Activated CD8-positive, alpha-beta memory T cell treated with anti-CD3 and anti-CD28 coated beads for 36 hours (primary cell): ENCODE results near the gene THSD7B. TPM values are rescaled to one million over a fixed set of nuclear protein-coding genes. Genes with fewer than 3 reads are reported as not detected.

Experiments
- CTCF ChIA-PET: fragments of 350-600 bp; sonication (Branson Sonifier 250); formaldehyde crosslinking; loops from one replicate; lab custom pipeline; 2021; ENCODE audit warnings: antibody characterized with exemption; lab: Charles Lee
- POLR2A ChIA-PET: fragments of 350-600 bp; sonication (Branson Sonifier 250); formaldehyde crosslinking; loops from one replicate; lab custom pipeline; 2021; ENCODE audit warnings: antibody characterized with exemption; lab: Charles Lee
- total RNA-seq, 2 experiments: library from RNA; stranded (reverse); gene quantifications; one replicate each; pipeline ENCODE4 v1.2.3, GENCODE V29; 2021

Gene THSD7B
- total RNA-seq, 2 experiments from 2014 or later = not detected

DNA sequence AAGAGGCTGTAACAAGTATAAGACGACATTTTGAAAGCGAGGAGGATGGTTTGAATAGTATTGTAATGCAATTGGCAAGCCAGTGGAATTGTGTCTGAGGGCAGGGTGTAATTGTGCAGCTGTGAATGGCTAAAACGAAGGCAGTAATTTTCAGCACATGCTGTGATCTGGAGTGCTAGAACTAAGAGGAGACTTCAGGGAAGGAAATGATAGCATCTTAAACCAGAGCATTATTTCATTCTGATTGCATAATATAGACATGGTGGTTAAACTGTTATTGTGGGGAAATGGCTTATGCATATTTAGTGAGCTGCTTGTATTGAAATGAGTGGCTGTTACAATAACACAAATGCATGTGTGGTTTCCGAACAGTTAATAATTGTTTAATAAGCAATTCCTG is 36.3 kb downstream of the THSD7B start:
- CTCF ChIA-PET = no interaction called here
- POLR2A ChIA-PET = no interaction called here

GRCh38 chr2:136809998-136810397 is 44.7 kb downstream of the THSD7B start:
- CTCF ChIA-PET = interaction anchor here (0.6 kb wide), 1 partner anchor 15 kb away, joined by 3 read pairs; no protein-coding TSS in a partner anchor
- POLR2A ChIA-PET = no interaction called here

DNA sequence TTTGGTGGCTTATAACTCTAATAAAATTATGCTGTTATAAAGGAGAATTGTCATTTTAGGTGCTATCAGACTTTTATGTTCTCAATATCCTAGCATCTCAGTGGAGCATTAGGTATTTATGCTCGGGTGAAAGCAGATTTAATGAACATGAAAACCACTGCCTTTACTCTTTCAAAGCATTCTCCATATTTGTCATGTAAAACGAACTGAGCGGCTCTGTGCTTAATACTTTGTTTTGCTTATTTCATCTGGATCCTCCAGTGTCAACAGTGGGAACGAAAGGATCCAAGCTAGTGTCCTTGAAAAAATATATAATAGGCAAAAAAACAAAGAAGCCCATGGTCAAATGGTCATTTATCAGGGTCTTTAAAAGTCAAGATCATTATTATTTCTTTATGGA is 53.5 kb downstream of the THSD7B start:
- CTCF ChIA-PET = no interaction called here
- POLR2A ChIA-PET = no interaction called here

GRCh38 chr2:136823291-136823690 is 57.9 kb downstream of the THSD7B start:
- ChIA-PET CTCF (no interaction called here), POLR2A (no interaction called here)

- POLR2A ChIA-PET = no interaction called here
- CTCF ChIA-PET = no interaction called here
Measured at GRCh38 chr2:136828162-136828561, 62.8 kb downstream of the THSD7B start.

- CTCF ChIA-PET = no interaction called here
Measured at GRCh38 chr2:136828774-136829173, 63.4 kb downstream of the THSD7B start.

DNA sequence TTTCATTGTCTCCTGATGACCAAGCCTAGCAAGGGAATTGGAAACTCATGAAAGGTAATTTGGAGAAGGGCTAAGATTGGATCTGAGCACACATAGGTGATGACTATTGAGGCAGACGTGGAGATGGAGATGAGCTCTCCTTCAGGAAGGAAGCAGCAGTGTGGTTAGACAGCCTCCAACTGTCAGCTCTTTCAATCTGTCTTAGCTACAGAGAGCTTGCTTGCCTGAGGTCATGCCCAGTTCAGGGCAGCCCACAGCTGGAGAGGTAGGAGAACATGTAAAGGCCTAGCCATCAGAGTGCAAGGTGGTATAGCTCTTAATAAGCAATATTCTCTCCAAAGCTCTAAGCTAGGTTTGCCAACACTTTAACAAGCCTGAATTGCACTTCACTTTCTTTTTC is 79.2 kb downstream of the THSD7B start:
- POLR2A ChIA-PET = no interaction called here
- CTCF ChIA-PET = no interaction called here

More at GRCh38 chr2:136828774-136829173, 63.4 kb downstream of the THSD7B start:
- POLR2A ChIA-PET = no interaction called here

GRCh38 chr2:136858656-136859055 is 93.3 kb downstream of the THSD7B start:
- ChIA-PET POLR2A (no interaction called here), CTCF (no interaction called here)

DNA sequence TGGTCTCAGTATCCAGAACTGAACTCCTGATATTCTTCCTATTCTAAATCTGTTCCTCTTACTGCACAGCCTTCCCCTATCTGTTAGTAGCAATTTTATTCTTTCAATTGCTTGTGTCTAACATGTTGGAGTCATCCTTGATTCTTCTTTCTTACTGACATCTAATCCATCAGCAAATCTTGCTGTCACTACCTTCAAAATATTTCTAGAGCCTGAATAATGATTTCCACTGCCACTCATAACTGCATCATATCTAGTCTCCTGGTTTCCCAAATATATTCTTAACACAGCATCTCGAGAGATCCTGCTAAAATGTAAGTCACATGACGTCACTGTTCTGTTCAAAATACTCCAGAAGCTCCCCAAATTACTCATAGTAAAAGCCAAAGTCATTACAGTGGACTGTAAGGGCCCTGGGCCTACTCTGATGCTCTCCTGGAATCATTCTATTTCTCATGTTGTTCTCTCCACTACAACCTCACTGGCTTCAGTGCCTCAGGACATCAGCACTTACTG is 95.2 kb downstream of the THSD7B start:
- CTCF ChIA-PET = no interaction called here
- POLR2A ChIA-PET = no interaction called here

- ChIA-PET CTCF (no interaction called here), POLR2A (no interaction called here)
Measured at GRCh38 chr2:136863468-136863867, 98.1 kb downstream of the THSD7B start.

- ChIA-PET CTCF (no interaction called here), POLR2A (no interaction called here)
Measured at GRCh38 chr2:136863874-136864273, 98.5 kb downstream of the THSD7B start.

DNA sequence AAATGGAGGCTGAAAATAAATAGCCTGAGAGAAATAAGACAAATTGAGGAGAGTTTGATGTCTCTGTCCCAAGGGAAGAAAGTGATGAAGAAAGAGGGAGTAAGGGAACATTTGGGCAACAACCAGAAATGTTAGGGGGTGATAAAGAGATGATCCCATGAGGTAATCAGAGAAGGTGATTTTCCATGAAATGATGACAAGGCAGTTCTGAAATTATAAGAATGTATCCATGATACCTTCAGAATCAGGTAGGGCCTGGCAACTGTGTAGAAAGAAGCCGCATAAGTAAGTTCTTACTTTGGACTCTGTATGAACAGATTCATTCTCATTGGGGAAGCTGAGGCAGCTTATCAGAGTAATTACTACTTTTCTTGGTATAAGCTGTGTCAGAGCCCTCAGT is 106.1 kb downstream of the THSD7B start:
- ChIA-PET POLR2A (no interaction called here), CTCF (no interaction called here)

DNA sequence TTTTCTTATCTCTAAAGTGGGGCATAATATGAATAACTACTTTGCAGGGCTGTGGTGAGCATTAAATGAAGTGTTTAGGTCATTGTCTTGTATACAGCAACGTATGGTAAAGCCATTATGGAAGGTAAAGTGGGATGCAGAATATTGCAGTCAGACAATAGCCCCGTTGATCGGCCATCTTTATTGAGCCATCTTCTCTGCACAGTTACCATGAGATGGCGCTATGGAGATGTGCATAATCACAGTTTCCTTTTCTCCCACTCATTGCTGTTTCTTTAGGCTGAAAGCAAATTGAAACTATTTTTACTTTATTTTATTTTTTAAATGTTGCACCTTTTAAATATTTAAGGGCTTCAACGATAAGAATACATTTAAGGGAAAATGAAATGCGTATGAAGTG is 108.9 kb downstream of the THSD7B start:
- POLR2A ChIA-PET = no interaction called here
- CTCF ChIA-PET = no interaction called here

- POLR2A ChIA-PET = no interaction called here
- CTCF ChIA-PET = no interaction called here
Measured at GRCh38 chr2:136891100-136891499, 125.8 kb downstream of the THSD7B start.

GRCh38 chr2:136894007-136894634 is 128.8 kb downstream of the THSD7B start:
- ChIA-PET POLR2A (no interaction called here), CTCF (no interaction called here)

DNA sequence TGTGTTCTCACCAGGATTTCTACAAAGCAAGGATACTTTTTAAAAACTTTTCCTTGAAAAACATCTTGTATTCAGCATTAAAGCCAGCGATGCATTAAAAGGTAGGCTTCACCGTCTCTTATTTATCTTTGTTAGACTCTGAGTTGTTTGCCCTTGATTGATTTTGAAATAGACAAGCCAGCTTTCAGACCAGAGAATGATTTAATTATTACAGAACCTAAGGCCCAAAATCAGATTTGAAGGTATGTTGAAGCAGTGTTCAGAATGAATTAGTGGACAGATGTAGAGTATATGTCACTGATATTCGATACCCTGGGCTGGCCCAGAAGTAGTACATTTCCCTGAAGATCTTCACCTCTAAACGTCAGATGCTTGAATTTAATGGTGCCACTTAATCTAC is 136.4 kb downstream of the THSD7B start:
- CTCF ChIA-PET = no interaction called here
- POLR2A ChIA-PET = no interaction called here

DNA sequence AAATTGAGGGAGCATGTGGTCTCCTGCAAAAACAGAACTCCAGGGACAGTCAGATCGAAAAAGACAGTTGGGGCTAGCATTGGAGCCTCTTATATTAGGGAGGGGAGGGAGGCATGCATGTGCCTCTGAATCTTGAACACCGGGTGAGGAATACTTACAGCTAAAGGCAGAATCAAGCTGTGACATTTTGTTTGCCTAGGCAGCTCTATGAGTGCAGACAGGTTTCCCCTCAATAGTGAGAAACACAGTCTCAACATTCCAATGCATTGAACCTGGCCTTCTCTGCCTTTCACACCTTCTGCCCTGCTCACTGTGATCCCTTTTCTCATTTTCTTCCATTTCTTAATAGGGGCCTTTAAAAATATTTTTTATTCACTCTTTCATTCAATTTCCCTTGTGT is 140.4 kb downstream of the THSD7B start:
- CTCF ChIA-PET = no interaction called here
- POLR2A ChIA-PET = no interaction called here

- CTCF ChIA-PET = no interaction called here
- POLR2A ChIA-PET = no interaction called here
Measured at GRCh38 chr2:136909777-136910176, 144.4 kb downstream of the THSD7B start.

- CTCF ChIA-PET = no interaction called here
- POLR2A ChIA-PET = no interaction called here
Measured at GRCh38 chr2:136916131-136916530, 150.8 kb downstream of the THSD7B start.

- ChIA-PET CTCF (no interaction called here), POLR2A (no interaction called here)
Measured at GRCh38 chr2:136917411-136917881, 152.1 kb downstream of the THSD7B start.

- CTCF ChIA-PET = no interaction called here
- POLR2A ChIA-PET = no interaction called here
Measured at GRCh38 chr2:136919682-136920081, 154.3 kb downstream of the THSD7B start.
